Measurements from ENCODE around the gene CLEC19A.

Gene CLEC19A

DNA sequence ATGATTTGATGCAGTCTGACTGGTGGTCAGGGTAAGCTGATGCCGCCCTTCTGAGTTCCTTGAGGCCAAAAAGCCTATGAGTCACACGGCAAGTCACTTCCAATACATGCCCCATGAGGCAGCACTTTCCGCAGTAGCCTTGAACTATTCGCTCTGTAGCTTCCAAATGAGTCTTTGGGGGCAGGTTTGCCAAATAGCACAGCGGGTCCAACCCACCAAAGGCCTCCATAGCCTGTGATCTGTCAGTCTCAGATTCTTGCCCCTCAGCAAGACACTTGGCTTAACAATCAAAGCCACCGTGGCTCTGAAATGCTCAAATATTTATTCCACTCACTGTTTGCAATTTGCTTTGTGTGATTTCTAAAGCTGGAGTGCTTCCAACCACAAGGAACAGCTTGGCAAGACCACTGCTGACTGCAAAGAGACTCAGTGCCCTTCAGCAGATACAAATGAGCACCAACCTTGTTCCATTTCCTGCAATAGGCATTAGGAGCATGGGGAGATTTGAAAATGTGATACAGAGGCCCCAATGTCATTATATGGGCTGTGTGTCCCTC, 45.4 kb downstream of the CLEC19A start:
- DNase-seq, result no peak

DNA sequence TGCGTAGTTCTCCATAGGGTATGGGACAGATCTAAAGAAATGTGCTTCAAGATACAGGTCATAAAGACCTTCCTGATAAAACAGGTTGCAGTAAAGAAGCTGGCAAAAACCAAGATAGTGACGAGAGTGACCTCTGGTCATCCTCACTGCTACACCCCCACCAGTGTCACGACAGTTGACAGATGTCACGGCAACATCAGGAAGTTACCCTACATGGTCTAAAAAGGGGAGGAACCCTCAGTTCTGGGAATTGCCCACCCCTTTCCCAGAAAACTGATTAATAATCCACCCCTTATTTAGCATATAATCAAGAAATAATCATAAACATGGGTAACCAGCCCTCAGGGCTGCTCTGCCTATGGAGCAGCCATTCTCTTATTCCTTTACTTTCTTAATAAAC, 46.3 kb downstream of the CLEC19A start:
- no peak for DNase-seq

DNA sequence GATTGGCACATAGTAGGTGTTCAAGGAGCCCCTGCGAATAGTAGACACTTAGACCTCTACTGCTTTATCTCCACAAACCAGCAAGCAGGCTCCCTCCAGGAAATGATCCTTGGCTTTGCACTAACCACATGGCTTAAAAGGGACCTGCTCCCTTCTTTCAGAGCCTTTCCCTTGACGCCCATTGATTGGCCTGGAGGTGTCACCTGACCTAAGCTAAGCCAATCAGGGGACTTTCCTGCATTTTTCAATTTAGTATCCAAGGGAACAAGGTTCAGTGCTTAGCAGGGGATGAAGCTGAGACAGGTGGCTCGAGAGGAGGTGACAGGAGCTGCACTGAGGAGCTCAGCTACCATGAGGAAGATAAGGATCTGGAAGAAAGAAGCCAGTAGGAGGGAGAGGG, 52.8 kb downstream of the CLEC19A start:
- DNase-seq, result no peak

DNA sequence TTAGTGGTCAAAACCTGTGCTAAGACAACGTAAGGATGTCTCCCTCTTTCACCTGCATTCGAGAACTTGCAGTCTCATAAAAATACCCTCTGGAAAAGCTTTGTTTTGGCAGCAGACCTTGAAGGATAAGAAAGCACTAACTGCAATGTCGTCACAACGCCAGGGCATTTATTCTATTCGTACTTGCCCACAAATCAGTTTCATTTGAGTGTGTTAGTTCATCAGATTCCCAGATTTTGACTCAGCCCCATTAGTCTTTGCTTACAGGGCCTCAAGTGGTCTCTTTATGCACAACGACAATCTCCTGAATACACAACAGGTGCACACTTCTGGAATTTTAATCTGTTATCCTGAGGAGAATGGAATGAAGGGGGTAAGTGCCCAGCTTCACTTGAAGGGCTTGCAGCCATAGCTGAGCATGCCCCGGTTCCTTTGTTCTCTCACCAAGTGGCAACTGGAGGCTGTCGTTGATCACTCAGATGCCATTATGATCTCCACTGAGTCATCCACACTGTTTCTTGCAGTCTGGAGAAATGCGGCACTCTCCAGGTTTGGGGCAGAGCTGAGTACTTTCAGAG, 58.8 kb downstream of the CLEC19A start:
- DNase-seq, result no peak

GRCh38 chr16:19344980-19345379, 59.4 kb downstream of the CLEC19A start:
- no peak for DNase-seq

DNA sequence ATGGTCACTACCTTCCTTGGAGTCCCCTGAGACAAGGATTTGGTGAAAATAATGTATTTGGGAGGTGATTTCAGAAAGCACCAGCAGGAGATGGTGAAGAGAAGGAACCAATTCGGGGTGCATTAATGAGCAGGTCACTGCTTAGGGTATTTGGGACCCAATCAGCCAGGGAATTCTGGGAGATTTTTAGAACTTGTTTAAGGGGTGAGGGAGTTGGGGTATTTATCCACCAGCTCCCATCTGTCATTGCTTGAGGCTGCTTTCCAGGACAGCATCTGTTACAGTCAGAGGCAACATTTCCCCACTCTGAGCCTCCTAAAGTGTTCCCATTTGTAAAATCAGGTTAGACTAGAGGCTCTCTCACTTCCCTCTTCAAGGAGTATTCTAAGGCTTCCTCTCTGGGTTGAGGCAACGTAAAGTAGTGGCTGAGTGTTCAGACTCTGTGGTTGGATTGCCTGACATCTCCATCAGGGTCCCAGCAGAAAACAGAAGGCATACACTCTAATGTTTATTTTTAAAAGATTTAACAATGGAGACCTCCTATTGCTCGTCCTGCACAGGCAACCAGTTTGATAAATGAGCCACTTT, 60.9 kb downstream of the CLEC19A start:
- no peak for DNase-seq

DNA sequence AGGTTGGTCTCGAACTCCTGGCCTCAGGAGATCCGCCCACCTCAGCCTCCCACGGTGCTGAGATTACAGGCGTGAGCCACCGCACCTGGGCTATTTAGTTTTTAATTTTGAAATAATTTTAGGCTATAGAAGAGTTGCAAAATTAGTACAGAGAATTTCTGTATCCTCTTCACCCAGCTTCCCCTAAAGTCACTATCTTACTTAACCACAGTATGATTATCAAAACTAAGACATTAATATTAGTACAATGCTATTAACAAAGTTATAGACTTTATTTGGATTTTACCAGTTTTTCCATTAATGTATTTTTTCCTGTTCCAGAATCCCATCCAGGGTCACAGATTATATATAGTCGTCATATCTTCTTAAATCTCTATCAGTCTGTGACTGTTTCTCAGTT, 62.6 kb downstream of the CLEC19A start:
- DNase-seq, result no peak

DNA sequence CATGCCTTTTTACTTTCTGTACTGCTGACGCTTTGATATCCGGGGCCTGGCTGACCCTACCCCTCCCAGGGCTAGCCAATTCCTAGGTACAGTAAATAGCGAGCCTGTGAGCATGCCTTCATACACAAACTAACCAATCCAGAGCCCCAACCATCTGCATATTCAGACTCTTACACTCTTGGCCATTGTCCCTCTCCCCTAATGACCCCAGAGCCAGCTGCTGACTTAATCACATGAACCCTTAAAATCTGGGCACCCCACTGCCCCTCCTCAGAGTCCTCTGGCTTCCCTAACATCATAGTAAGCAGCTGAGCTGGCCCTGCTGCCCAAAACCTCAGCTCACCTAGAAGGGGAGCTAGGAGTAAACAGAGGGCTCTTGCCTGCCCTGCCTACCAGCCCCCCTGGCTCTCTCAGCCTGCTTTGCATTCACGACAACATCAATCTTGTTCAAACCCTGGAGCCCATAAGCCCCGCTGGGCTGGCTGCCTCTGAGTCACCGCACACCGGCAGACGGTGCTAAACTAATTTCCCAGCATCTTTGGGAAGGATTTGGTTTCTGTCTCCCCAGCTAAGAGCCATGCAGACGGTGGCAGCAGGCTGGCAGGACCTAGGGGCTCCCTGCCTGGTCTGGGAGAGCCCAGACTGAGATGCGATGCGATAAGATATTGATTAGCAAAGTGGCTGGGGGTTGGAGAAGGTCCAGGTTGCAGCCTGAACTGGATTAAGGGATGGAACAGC, 63.2 kb downstream of the CLEC19A start:
- no peak for DNase-seq

DNA sequence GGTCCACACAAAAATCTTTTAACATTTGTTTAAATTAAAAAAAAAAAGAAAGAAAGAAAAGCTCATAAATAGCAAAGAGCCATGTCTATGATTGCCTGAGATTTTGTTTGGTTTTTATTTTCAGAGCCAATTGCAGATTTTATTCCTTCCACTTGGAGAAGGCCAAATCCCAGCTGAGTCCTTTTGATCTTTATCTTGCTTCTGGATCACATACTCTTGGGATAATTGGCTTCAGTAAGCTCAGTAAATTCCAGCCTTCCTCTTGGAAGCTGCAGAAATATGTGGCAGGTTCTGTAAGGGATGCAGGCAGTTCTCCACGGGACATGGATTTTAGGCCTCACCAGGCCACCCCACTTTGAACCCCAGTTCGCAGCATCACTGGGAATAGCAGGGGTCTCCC, 68.8 kb downstream of the CLEC19A start:
- DNase-seq, result no peak

GRCh38 chr16:19356024-19356952, 70.8 kb downstream of the CLEC19A start:
- DNase-seq, result no peak

GRCh38 chr16:19359556-19359955, 74.0 kb downstream of the CLEC19A start:
- no peak for DNase-seq
